Tibial nerve (tissue), 4 donors: ENCODE data around the gene MICB. TPM values are rescaled to one million over a fixed set of nuclear protein-coding genes. Genes with fewer than 3 reads are reported as not detected.
"Not testable (repeated sequence)": the region's sequence is repeated elsewhere in the genome, so short reads cannot be mapped to it uniquely, and the experiment has no call there.

Source experiments
- DNase-seq, 2 donors: peaks; one replicate each; pipeline ENCODE4 v3.0.0-alpha.2; 2019; ENCODE audit warnings: low spot score in 2 of 2
- H3K27ac ChIP-seq, 4 donors: fragments of 200-600 bp; sonication (generic) in 3 of 4; one replicate each; pipeline ENCODE4 v1.5.1; 2017 to 2019; ENCODE audit warnings: mild to moderate bottlenecking in 1 of 4
- H3K27me3 ChIP-seq, 2 donors: fragments of 200-600 bp; sonication (generic) in 1 of 2; one replicate each; pipeline versions ENCODE4 v1.5.1 to v1.6.0; 2017 to 2019
- H3K36me3 ChIP-seq, 3 donors: fragments of 200-600 bp; sonication (generic); one replicate each; pipeline ENCODE4 v1.5.1; 2018 to 2019
- H3K4me1 ChIP-seq, 4 donors: fragments of 200-600 bp; sonication (generic) in 3 of 4; one replicate each; pipeline ENCODE4 v1.5.1; 2017 to 2019
- H3K4me3 ChIP-seq, 4 donors: fragments of 200-600 bp; sonication (generic) in 3 of 4; one replicate each; pipeline ENCODE4 v1.5.1; 2017 to 2019; ENCODE audit warnings: mild to moderate bottlenecking in 1 of 4, moderate library complexity in 1 of 4
- H3K9me3 ChIP-seq, 4 donors: fragments of 200-600 bp; sonication (generic) in 3 of 4; one replicate each; pipeline ENCODE4 v1.5.1; 2017 to 2019
- EP300 ChIP-seq, 2 donors: sonication (generic); formaldehyde crosslinking; IDR thresholded peaks; one replicate each; pipeline ENCODE4 v1.6.1; 2017; ENCODE audit warnings: antibody characterized with exemption in 2 of 2, mild to moderate bottlenecking in 1 of 2
- POLR2A ChIP-seq, 2 donors: fragments of 450-650 bp; IDR thresholded peaks; one replicate each; pipeline ENCODE4 v1.6.1; 2017; ENCODE audit warnings: antibody characterized with exemption in 2 of 2, mild to moderate bottlenecking in 2 of 2, moderate library complexity in 2 of 2
- WGBS, 2 donors: methylation state at CpG; one replicate each; pipeline ENCODE4 v1.1.5; 2018; 5-methylcytosine and 5-hydroxymethylcytosine counted together
- total RNA-seq, 4 donors: library from RNA; depleted of rRNA; stranded (reverse); fragments of >200 nt; gene quantifications; one replicate each; pipeline ENCODE4 v1.1.0, GENCODE V29; 2016
- TF ChIP-seq, protein P1 (sequence below), 5 experiments: fragments of 200-600 bp in 3 of 5; fragments of 450-650 bp in 2 of 5; sonication (generic) in 3 of 5; IDR thresholded peaks; one replicate each; pipeline ENCODE4 v1.5.1; 2016 to 2019; ENCODE audit warnings: antibody characterized with exemption in 5 of 5, mild to moderate bottlenecking in 3 of 5, moderate library complexity in 2 of 5

MICB gene
- total RNA-seq, 4 donors from 2014 or later = 1.0 to 8.0 (median 4.1) TPM

DNA sequence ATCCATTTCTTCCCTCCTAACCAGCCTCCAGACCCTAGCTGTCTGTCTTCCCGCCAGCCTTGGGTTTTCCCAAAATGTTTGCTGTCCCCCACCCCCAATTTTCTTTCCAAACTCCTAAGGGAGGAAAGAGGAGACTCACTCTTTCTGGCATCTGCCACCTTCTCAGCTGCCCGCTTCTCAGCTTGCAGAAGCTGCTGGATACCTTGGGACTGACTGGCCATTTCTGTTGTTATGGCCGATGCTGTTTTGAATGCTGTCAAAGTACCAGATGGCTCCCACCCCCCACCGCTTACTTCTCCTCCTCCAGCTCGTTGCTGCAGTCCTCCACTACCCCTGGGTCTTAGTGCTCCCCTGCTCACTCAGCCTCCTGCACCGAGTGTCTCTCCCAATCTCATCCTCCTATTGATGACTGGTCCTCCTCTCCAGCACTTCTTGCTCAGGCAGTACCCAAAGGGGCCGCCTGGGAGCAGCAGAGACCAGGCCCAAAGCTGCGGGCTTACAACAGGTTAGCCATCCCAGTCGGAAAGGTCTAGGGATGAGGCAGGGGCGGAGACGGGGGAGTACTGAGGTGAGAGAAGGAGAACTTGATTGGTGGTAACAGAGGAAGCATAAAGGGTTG is 48.5 kb downstream of the MICB start, which contains the start of gene ATP6V1G2:
TSS of gene ATP6V1G2 (minus strand) at position 270 of the 619 bp plus-strand sequence. CDS start at position 221, 49 bp downstream.
- Histone ChIP-seq H3K9me3 (no peaks in the 10 kb centered on the region), H3K4me3 (peak within 1 kb of the TSS; percentile 34 to 50 (median 34)), H3K27ac (peak within 1 kb of the TSS; percentile 85 to 92 (median 88)), H3K4me1 (peaks cover 0 to 44% (median 19%) of the 10 kb centered on the region in 4 donors), H3K36me3 (peaks cover 0 to 28% (median 3%) of the 10 kb centered on the region in 3 donors), H3K27me3 (no peaks in the 10 kb centered on the region)
- 7 to 8% methylated on average over 11 of the region's 11 CpGs for WGBS, 2 donors
- peak; percentile 82 to 94 for DNase-seq
- TF ChIP-seq EP300 (IDR thresholded peaks at IDR 0.05) (peak in 1 of 2 donors; percentile 38), POLR2A (IDR thresholded peaks at IDR 0.05) (no peak)
- TF ChIP-seq, protein P1, sequence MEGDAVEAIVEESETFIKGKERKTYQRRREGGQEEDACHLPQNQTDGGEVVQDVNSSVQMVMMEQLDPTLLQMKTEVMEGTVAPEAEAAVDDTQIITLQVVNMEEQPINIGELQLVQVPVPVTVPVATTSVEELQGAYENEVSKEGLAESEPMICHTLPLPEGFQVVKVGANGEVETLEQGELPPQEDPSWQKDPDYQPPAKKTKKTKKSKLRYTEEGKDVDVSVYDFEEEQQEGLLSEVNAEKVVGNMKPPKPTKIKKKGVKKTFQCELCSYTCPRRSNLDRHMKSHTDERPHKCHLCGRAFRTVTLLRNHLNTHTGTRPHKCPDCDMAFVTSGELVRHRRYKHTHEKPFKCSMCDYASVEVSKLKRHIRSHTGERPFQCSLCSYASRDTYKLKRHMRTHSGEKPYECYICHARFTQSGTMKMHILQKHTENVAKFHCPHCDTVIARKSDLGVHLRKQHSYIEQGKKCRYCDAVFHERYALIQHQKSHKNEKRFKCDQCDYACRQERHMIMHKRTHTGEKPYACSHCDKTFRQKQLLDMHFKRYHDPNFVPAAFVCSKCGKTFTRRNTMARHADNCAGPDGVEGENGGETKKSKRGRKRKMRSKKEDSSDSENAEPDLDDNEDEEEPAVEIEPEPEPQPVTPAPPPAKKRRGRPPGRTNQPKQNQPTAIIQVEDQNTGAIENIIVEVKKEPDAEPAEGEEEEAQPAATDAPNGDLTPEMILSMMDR (IDR thresholded peaks at IDR 0.05) = peak; percentile 95 to 98 (median 96)

DNA sequence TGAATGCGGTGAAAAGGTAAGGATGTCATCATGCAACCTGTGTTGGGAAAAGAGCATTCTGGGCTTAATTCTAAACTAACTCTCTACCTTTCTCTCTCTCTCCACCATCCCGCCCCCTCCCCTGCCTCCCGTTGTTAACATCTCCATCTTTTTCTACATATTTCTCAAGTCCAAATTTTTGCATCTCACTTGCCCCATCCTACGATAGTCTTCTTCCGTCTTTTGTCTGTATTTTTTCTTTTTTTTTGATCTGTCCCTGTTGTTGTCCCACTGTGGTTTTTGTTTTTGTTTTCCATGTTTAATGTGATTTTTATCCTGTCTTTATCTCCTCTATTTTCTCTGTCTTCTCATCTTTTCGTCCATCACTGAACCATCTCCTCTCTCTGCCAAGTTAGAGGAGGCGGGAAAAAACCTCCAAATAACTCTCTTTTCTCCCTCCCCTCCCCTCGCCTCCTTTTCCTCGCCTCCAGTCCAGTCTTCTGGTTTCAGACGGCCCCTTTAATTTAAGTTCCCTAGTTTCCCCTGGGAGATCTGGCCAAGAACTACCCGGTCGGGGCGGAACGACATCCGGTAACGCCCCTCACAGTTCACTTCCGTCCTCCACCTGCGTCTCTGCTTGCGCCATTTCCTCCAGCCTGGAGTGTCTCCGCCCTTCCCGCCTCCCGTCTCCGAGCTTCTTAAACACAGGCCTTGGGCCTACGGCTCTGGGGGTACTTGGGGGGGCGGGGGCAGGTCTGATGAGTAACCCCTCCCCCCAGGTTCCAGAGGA is 49.2 kb downstream of the MICB start, which contains the start of gene NFKBIL1:
TSS of gene NFKBIL1 (plus strand) at position 651 of the 769 bp plus-strand sequence. CDS start at position 738, 87 bp downstream.
- 0 to 1% methylated on average over 25 of the region's 25 CpGs for WGBS, 2 donors

DNA sequence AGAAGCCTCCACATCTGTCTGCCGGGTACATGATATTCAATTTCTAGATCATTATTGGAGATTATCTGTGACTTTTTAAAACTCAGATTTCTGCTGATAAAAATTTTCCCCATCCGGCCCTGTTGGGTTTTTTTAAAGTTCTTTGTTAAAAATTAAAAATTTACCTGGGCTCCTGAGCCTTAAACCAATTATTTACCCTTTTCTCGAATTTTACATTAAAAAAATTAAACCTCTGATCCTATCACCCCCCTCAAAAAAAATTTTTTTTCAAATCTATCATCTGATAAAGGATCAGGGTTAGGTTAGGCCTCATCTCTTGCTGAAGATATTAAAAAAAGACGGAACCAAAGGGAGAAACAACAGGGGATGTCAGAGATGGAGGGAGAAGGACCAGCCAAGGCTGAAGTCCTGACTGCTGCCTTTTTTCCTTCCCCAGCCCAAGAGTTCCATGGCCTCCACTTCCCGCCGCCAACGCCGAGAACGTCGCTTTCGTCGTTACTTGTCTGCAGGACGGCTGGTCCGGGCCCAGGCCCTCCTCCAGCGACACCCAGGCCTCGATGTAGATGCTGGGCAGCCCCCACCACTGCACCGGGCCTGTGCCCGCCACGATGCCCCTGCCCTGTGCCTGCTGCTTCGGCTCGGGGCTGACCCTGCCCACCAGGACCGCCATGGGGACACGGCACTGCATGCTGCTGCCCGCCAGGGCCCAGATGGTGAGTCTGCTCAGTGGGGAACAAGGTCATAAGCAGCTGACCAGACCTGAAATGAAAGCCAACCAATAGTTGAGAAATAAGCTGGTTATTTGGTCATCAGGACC is 50.0 kb downstream of the MICB start:
- 76 to 77% methylated on average over 24 of the region's 24 CpGs for WGBS, 2 donors
- Histone ChIP-seq H3K4me1 (peaks cover 0 to 39% (median 14%) of the 10 kb centered on the region in 4 donors), H3K36me3 (peaks cover 0 to 40% (median 3%) of the 10 kb centered on the region in 3 donors), H3K27me3 (no peaks in the 10 kb centered on the region), H3K9me3 (no peaks in the 10 kb centered on the region), H3K27ac (peak overlapping the region; percentile 85 to 92 (median 88)), H3K4me3 (peak overlapping the region; percentile 34 to 50 (median 34))
- peak in 1 of 2 donors; percentile 13 for TF ChIP-seq EP300 (IDR thresholded peaks at IDR 0.05)
- no peak for TF ChIP-seq POLR2A (IDR thresholded peaks at IDR 0.05)
- no peak for DNase-seq

More for the DNA sequence above, 49.2 kb downstream of the MICB start, which contains the start of gene NFKBIL1:
- Histone ChIP-seq H3K4me3 (peak within 1 kb of the TSS; percentile 34 to 50 (median 34)), H3K27me3 (no peaks in the 10 kb centered on the region), H3K27ac (peak within 1 kb of the TSS; percentile 85 to 92 (median 88)), H3K9me3 (no peaks in the 10 kb centered on the region), H3K36me3 (peaks cover 0 to 35% (median 3%) of the 10 kb centered on the region in 3 donors), H3K4me1 (peaks cover 0 to 44% (median 19%) of the 10 kb centered on the region in 4 donors)
- TF ChIP-seq, protein P1 (IDR thresholded peaks at IDR 0.05) = peak in 2 of 5 experiments; percentile 8 to 15
- peak in 1 of 2 donors; percentile 74 for TF ChIP-seq POLR2A (IDR thresholded peaks at IDR 0.05)
- peak; percentile 93 to 96 for TF ChIP-seq EP300 (IDR thresholded peaks at IDR 0.05)
- DNase-seq = peak; percentile 93 to 94

DNA sequence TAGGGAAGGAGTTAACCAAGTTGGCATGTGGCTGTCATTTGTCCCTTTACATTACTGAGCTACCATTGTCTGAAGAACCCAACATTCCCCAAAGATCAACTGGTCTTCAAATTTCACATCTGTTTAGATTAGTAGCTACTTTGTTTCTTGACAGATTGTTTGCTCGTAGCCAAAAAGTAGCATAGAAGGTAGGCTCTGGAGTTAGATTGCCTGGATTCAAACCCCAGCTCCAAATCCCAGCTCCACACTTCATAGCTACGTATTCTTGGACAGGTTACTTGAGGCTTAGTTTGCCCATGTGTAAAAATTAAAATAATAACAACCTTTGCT is 50.6 kb downstream of the MICB start:
- Histone ChIP-seq H3K27ac (peak overlapping the region; percentile 85 to 92 (median 88)), H3K4me3 (peak overlapping the region in 2 of 4 donors; percentile 34 to 50), H3K9me3 (no peaks in the 10 kb centered on the region), H3K27me3 (no peaks in the 10 kb centered on the region), H3K36me3 (peaks cover 0 to 46% (median 3%) of the 10 kb centered on the region in 3 donors), H3K4me1 (peaks cover 0 to 33% (median 12%) of the 10 kb centered on the region in 4 donors)
- TF ChIP-seq, protein P1 (IDR thresholded peaks at IDR 0.05) = no peak
- TF ChIP-seq EP300 (IDR thresholded peaks at IDR 0.05) (no peak), POLR2A (IDR thresholded peaks at IDR 0.05) (no peak)
- no peak for DNase-seq
- 86% methylated on average over 2 of the region's 2 CpGs for WGBS, 2 donors

DNA sequence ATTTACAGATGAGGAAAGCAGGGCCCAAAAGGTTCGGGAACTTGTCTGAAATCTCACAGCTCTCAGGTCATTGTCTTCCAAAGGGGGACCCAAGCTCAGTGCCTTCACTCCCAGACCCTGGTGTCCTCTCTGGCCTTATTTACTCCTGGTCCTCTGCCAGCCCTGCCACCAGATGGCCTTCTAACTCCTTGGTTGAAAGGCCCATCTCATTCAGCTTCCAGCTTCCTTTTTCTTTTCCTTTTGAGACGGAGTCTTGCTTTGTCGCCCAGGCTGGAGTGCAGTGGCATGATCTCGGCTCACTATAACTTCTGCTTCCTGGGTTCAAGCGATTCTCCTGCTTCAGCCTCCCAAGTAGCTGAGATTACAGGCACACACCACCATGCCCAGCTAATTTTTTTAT is 53.4 kb downstream of the MICB start:
- not testable (repeated sequence) for H3K27ac ChIP-seq, H3K4me3 ChIP-seq, H3K9me3 ChIP-seq, H3K27me3 ChIP-seq
- peaks cover 0 to 64% (median 3%) of the 10 kb centered on the region in 3 donors for H3K36me3 ChIP-seq
- TF ChIP-seq, protein P1 (IDR thresholded peaks at IDR 0.05) = peak in 4 of 5 experiments; percentile 10 to 38 (median 34)
- peak in 1 of 2 donors; percentile 18 for TF ChIP-seq EP300 (IDR thresholded peaks at IDR 0.05)
- peak in 1 of 2 donors; percentile 53 for DNase-seq
- peaks cover 0 to 23% (median 11%) of the 10 kb centered on the region in 4 donors for H3K4me1 ChIP-seq
- 48 to 57% methylated on average over 5 of the region's 5 CpGs for WGBS, 2 donors
